HG03565 (cell line): ENCODE measurements around the gene BOD1.
"Not testable (repeated sequence)": the region's sequence is repeated elsewhere in the genome, so short reads cannot be mapped to it uniquely, and the experiment has no call there.

Experiments
- ATAC-seq: cut with Tn5 transposase; IDR thresholded peaks from one replicate; pipeline ENCODE4 v1.9.1; 2021; ENCODE audit warnings: mild to moderate bottlenecking, moderate library complexity; ENCODE audit not compliant: unreplicated experiment

Gene BOD1

GRCh38 chr5:173620784-173621183 is 4.3 kb upstream of the BOD1 start:
- ATAC-seq: no peak

- ATAC-seq: no peak
Observed at GRCh38 chr5:173618927-173619519, 2.6 kb upstream of the BOD1 start.

- peak; percentile 30 for ATAC-seq
Observed at GRCh38 chr5:173615884-173616576, 420 bp downstream of the BOD1 start.

GRCh38 chr5:173614591-173614990 is 1.9 kb downstream of the BOD1 start:
- no peak for ATAC-seq

GRCh38 chr5:173613433-173614159 is 2.9 kb downstream of the BOD1 start:
- no peak for ATAC-seq

GRCh38 chr5:173612948-173613347 is 3.5 kb downstream of the BOD1 start:
- no peak for ATAC-seq

GRCh38 chr5:173611706-173612105 is 4.7 kb downstream of the BOD1 start:
- no peak for ATAC-seq

GRCh38 chr5:173604141-173604540 is 12.3 kb downstream of the BOD1 start:
- ATAC-seq: no peak

- no peak for ATAC-seq
Observed at GRCh38 chr5:173602423-173602822, 14.0 kb downstream of the BOD1 start.

- ATAC-seq: no peak
Observed at GRCh38 chr5:173598686-173599085, 17.8 kb downstream of the BOD1 start.

- ATAC-seq: no peak
Observed at GRCh38 chr5:173597304-173597703, 19.1 kb downstream of the BOD1 start.

- no peak for ATAC-seq
Observed at GRCh38 chr5:173595841-173596240, 20.6 kb downstream of the BOD1 start.

- no peak for ATAC-seq
Observed at GRCh38 chr5:173594061-173594460, 22.4 kb downstream of the BOD1 start.

GRCh38 chr5:173592050-173592669 is 24.3 kb downstream of the BOD1 start:
- ATAC-seq: no peak

- ATAC-seq: no peak
Observed at GRCh38 chr5:173591056-173591514, 25.4 kb downstream of the BOD1 start.

- ATAC-seq: no peak
Observed at GRCh38 chr5:173590436-173591055, 25.9 kb downstream of the BOD1 start.

- ATAC-seq: not testable (repeated sequence)
Observed at GRCh38 chr5:173586133-173586532, 30.3 kb downstream of the BOD1 start.

- ATAC-seq: no peak
Observed at GRCh38 chr5:173583346-173583745, 33.1 kb downstream of the BOD1 start.

- no peak for ATAC-seq
Observed at GRCh38 chr5:173582216-173583111, 34.0 kb downstream of the BOD1 start.
